ENCODE results near the gene TGFBR2. TPM values are rescaled to one million over a fixed set of nuclear protein-coding genes. Genes with fewer than 3 reads are reported as not detected.

TGFBR2 gene
- total RNA-seq, 1 donor from 2014 or later, result 26.1 TPM

DNA sequence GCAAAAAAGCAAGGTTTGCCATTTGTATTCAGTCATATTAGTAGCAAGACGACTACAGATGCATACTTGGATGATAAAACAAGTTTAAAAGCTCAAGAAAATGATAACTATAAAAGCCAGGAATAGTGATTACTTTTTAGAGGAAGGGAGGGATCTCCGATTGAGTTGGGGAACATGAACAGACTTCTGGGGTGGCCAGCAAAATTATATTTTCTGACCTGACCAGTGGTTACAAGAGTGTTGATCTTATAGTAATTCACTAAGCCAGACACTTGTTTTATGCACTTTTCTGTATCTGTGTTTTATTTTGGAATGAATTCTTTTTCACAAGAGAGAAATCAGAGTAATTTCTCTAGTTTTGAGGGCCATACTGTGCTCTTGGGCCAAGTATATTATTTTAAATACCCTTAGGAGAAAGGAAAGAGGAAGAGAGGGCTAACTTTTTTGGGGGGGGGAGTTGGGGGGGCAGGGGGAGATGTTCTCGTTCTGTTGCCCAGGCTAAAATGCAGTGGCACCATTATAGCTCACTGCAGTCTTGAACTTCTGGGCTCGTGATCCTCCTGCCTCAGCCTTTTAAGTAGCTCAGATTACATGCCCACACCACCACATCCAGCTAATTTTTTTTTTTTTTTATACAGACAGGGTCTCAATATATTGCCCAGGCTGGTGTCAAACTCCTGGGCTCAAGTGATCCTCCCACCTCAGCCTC, 57.3 kb downstream of the TGFBR2 start:
- H3K27ac Mint-ChIP-seq, result no peak overlapping the region
- H3K36me3 Mint-ChIP-seq, result peaks cover 28% of the 10 kb centered on the region
- H3K4me3 Mint-ChIP-seq, result no peak overlapping the region
- H3K27me3 Mint-ChIP-seq, result peaks cover 3% of the 10 kb centered on the region
- DNase-seq (ENCODE audit: extremely low spot score, unreplicated experiment), result no peak
- H3K4me1 Mint-ChIP-seq (ENCODE audit: unreplicated experiment), result peaks cover 26% of the 10 kb centered on the region
- H3K9me3 Mint-ChIP-seq, result no peaks in the 10 kb centered on the region
- TF ChIP-seq, protein P1, sequence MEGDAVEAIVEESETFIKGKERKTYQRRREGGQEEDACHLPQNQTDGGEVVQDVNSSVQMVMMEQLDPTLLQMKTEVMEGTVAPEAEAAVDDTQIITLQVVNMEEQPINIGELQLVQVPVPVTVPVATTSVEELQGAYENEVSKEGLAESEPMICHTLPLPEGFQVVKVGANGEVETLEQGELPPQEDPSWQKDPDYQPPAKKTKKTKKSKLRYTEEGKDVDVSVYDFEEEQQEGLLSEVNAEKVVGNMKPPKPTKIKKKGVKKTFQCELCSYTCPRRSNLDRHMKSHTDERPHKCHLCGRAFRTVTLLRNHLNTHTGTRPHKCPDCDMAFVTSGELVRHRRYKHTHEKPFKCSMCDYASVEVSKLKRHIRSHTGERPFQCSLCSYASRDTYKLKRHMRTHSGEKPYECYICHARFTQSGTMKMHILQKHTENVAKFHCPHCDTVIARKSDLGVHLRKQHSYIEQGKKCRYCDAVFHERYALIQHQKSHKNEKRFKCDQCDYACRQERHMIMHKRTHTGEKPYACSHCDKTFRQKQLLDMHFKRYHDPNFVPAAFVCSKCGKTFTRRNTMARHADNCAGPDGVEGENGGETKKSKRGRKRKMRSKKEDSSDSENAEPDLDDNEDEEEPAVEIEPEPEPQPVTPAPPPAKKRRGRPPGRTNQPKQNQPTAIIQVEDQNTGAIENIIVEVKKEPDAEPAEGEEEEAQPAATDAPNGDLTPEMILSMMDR (conservative IDR thresholded peaks at IDR 0.05), result no peak

GRCh38 chr3:30664459-30664858, 58.1 kb downstream of the TGFBR2 start:
- Mint-ChIP-seq H3K27ac (no peak overlapping the region), H3K9me3 (no peaks in the 10 kb centered on the region), H3K27me3 (peaks cover 3% of the 10 kb centered on the region), H3K4me1 (ENCODE audit: unreplicated experiment) (peaks cover 20% of the 10 kb centered on the region), H3K4me3 (no peak overlapping the region), H3K36me3 (peaks cover 27% of the 10 kb centered on the region)
- TF ChIP-seq, protein P1 (conservative IDR thresholded peaks at IDR 0.05), result no peak
- DNase-seq (ENCODE audit: extremely low spot score, unreplicated experiment), result no peak

DNA sequence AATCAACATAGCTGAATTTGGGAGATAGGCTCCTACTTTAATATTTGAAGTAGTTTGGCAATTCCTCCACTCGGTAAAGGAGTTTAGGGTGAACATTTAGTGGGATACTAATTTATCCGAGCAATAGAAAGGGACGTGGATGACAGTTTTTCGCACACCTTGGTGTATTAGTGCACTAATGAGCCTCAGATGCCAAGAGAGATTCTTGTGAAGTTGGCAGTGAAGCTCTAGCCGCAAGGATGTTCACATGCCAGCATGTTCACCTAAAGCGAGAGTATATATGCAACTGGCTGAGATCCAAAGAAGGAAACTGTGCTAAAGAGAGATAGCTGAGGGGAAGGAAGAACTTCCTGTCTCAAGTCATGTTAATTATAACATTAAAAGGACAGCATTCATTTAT, 58.5 kb downstream of the TGFBR2 start:
- no peak for DNase-seq (ENCODE audit: extremely low spot score, unreplicated experiment)
- Mint-ChIP-seq H3K4me3 (no peak overlapping the region), H3K27ac (no peak overlapping the region), H3K36me3 (peaks cover 28% of the 10 kb centered on the region), H3K27me3 (peaks cover 3% of the 10 kb centered on the region), H3K9me3 (no peaks in the 10 kb centered on the region), H3K4me1 (ENCODE audit: unreplicated experiment) (peaks cover 20% of the 10 kb centered on the region)
- TF ChIP-seq, protein P1 (conservative IDR thresholded peaks at IDR 0.05), result no peak

GRCh38 chr3:30665539-30665938, 59.1 kb downstream of the TGFBR2 start:
- H3K9me3 Mint-ChIP-seq, result no peaks in the 10 kb centered on the region
- H3K27ac Mint-ChIP-seq, result no peak overlapping the region
- no peak for DNase-seq (ENCODE audit: extremely low spot score, unreplicated experiment)
- TF ChIP-seq, protein P1 (conservative IDR thresholded peaks at IDR 0.05), result no peak
- H3K36me3 Mint-ChIP-seq, result peaks cover 32% of the 10 kb centered on the region
- H3K4me1 Mint-ChIP-seq (ENCODE audit: unreplicated experiment), result peaks cover 20% of the 10 kb centered on the region
- no peak overlapping the region for H3K4me3 Mint-ChIP-seq
- peaks cover 3% of the 10 kb centered on the region for H3K27me3 Mint-ChIP-seq

DNA sequence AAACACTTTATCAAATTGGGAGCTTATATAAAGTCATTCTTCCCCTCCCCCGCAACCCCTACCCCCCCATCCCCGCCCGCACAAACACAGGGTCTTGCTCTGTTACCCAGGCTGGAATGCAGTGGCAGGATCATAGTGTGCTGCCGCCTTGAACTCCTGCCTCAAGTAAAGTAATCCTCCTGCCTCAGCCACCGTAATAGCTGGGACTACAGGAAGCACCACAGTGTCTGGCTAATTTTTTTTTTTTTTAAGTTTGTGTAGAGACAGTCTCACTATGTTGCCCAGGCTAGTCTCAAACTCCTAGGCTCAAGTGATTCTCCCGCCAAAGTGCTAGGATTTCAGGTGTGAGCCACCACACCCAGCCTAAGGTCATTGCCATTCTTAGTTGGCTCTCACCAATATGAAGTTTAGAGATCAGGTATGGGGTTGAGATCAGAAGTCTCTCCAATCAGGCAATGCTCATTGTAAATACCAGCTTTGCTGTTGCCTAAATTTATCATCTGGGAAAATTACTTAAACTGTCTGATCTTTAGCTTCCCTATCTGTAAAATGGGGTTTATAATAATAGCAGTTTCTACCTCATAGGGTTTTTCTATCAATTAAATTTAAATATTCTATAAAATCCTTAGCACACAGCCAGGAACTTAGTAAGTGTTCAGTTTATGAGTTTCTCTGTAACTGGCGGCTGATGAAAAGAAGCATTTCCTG, 60.3 kb downstream of the TGFBR2 start:
- H3K4me3 Mint-ChIP-seq, result no peak overlapping the region
- DNase-seq (ENCODE audit: extremely low spot score, unreplicated experiment), result no peak
- H3K36me3 Mint-ChIP-seq, result peaks cover 32% of the 10 kb centered on the region
- peaks cover 3% of the 10 kb centered on the region for H3K27me3 Mint-ChIP-seq
- H3K27ac Mint-ChIP-seq, result no peak overlapping the region
- no peaks in the 10 kb centered on the region for H3K9me3 Mint-ChIP-seq
- H3K4me1 Mint-ChIP-seq (ENCODE audit: unreplicated experiment), result peaks cover 12% of the 10 kb centered on the region
- TF ChIP-seq, protein P1 (conservative IDR thresholded peaks at IDR 0.05), result no peak
